Keratinocyte (primary cell): Measurements from ENCODE around the gene ETF1. TPM values are rescaled to one million over a fixed set of nuclear protein-coding genes. Genes with fewer than 3 reads are reported as not detected.
"Not testable (repeated sequence)": the region's sequence is repeated elsewhere in the genome, so short reads cannot be mapped to it uniquely, and the experiment has no call there.

Source experiments
- DNase-seq: peaks from one replicate; pipeline ENCODE4 v3.0.0-alpha.2; 2011; ENCODE audit warnings: low read depth, missing footprints, low spot score
- FAIRE-seq: peaks from 2 replicates; lab custom pipeline; 2011; peaks lifted over from hg19 to GRCh38; lab: Jason Lieb, UNC
- H2AFZ ChIP-seq: 2 replicates; pipeline ENCODE4 v1.6.0; 2012; ENCODE audit warnings: low read length, control low read depth, inconsistent platforms; ENCODE audit not compliant: control insufficient read depth
- H3K27ac ChIP-seq: 2 replicates; pipeline ENCODE4 v1.5.1; 2011; ENCODE audit warnings: low read length; ENCODE audit not compliant: control insufficient read depth, insufficient read depth
- H3K27me3 ChIP-seq: 3 replicates; pipeline ENCODE4 v1.6.0; 2011; ENCODE audit warnings: low read length; ENCODE audit not compliant: control insufficient read depth, insufficient read depth; ENCODE audit errors: extremely low read depth
- H3K36me3 ChIP-seq, 2 experiments: 2 replicates in 1 of 2; 3 replicates in 1 of 2; pipeline ENCODE4 v1.5.1; 2011; ENCODE audit warnings: low read length in 2 of 2, mild to moderate bottlenecking in 1 of 2; ENCODE audit not compliant: control insufficient read depth in 2 of 2, insufficient read depth in 2 of 2; ENCODE audit errors: extremely low read depth in 1 of 2
- H3K4me1 ChIP-seq: 3 replicates; pipeline ENCODE4 v1.5.1; 2011; ENCODE audit warnings: low read length; ENCODE audit not compliant: control insufficient read depth, insufficient read depth; ENCODE audit errors: extremely low read depth
- H3K4me2 ChIP-seq: 3 replicates; pipeline ENCODE4 v1.6.0; 2011; ENCODE audit warnings: low read depth, low read length; ENCODE audit not compliant: control insufficient read depth, insufficient read depth; ENCODE audit errors: extremely low read depth
- H3K4me3 ChIP-seq, 3 experiments: fragments of 200-600 bp in 1 of 3; sonication (generic) in 1 of 3; 2 replicates in 2 of 3; 3 replicates in 1 of 3; pipeline ENCODE4 v1.5.1; 2011 to 2016; ENCODE audit warnings: low read length in 3 of 3, mild to moderate bottlenecking in 3 of 3, control low read depth in 2 of 3, inconsistent platforms in 1 of 3, low read depth in 1 of 3, mixed read lengths in 1 of 3, mixed run types in 1 of 3, moderate library complexity in 1 of 3; ENCODE audit not compliant: control insufficient read depth in 2 of 3, insufficient read depth in 2 of 3; ENCODE audit errors: extremely low read depth in 1 of 3
- H3K79me2 ChIP-seq: 2 replicates; pipeline ENCODE4 v1.6.0; 2012; ENCODE audit warnings: low read length; ENCODE audit not compliant: control insufficient read depth, insufficient read depth
- H3K9ac ChIP-seq: 3 replicates; pipeline ENCODE4 v1.6.0; 2011; ENCODE audit warnings: low read length; ENCODE audit not compliant: control insufficient read depth, insufficient read depth; ENCODE audit errors: extremely low read depth
- H3K9me1 ChIP-seq: 3 replicates; pipeline ENCODE4 v1.6.0; 2011; ENCODE audit warnings: low read length; ENCODE audit not compliant: control insufficient read depth, insufficient read depth; ENCODE audit errors: extremely low read depth
- H3K9me3 ChIP-seq: 2 replicates; pipeline ENCODE4 v1.5.1; 2012; ENCODE audit warnings: low read depth, low read length; ENCODE audit not compliant: control insufficient read depth
- H4K20me1 ChIP-seq: 3 replicates; pipeline ENCODE4 v1.6.0; 2011; ENCODE audit warnings: low read length; ENCODE audit not compliant: control insufficient read depth, insufficient read depth; ENCODE audit errors: extremely low read depth
- EZH2 ChIP-seq: IDR thresholded peaks from one replicate; pipeline ENCODE4 v1.6.1; 2012; ENCODE audit warnings: inconsistent platforms, mild to moderate bottlenecking, low read length, moderate library complexity
- dilution Hi-C: fragments of 300-500 bp; cut with MboI; formaldehyde crosslinking; loops from one replicate; pipeline ENCODE4 v1.7.0; 2020; ENCODE audit warnings: low sequenced_read_pairs; ENCODE audit not compliant: extremely low pct_ligation_motif_present
- polyA plus RNA-seq, 5 experiments: library from polyadenylated mRNA; depleted of rRNA in 3 of 5; stranded (reverse) in 3 of 5; stranded (forward) in 1 of 5; unstranded in 1 of 5; fragments of >200 nt; gene quantifications; 1 replicate in 1 of 5; 2 replicates in 3 of 5; 3 replicates in 1 of 5; pipeline versions ENCODE4 v1.2.1 to v1.2.3, GENCODE V29; 2011 to 2012; ENCODE audit warnings: missing spikeins in 2 of 5, low read depth in 1 of 5, low replicate concordance in 1 of 5
- TF ChIP-seq, protein P1 (sequence below), 3 experiments: IDR thresholded peaks in 1 of 3; conservative IDR thresholded peaks in 1 of 3; optimal IDR thresholded peaks in 1 of 3; 2 replicates in 2 of 3; 3 replicates in 1 of 3; pipeline versions ENCODE3 to v1.5.1; 2011; ENCODE audit warnings: low read length in 3 of 3, mild to moderate bottlenecking in 3 of 3, moderate library complexity in 2 of 3, control low read depth in 1 of 3, inconsistent platforms in 1 of 3; ENCODE audit not compliant: insufficient read depth in 2 of 3; ENCODE audit errors: extremely low read depth in 1 of 3

The ETF1 gene
- polyA plus RNA-seq, 1 donor (not counting 4 experiments of a cell fraction or from before 2014, with no cell fraction given): 137 TPM

GRCh38 chr5:138476918-138477317 lies 66.1 kb downstream of the ETF1 start:
- DNase-seq: no peak
- FAIRE-seq: no peak

DNA sequence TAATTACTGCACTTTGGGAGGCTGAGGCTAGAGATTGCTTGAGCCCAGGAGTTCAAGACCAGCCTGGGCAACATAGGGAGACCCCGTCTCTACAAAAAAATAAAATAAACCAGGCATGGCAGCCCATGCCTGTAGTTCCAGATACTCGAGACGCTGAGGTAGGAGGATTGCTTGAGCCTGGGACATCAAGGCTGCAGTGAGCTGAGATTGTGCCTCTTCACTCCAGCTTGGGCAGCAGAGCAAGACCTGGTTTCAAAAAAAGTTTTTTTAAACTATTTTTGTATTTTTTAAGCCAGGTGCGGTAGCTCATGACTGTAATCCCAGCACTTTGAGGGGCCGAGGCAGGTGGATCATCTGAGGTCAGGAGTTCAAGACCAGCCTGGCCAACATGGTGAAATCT lies 69.9 kb downstream of the ETF1 start:
- H3K4me2 ChIP-seq, H3K27me3 ChIP-seq, H2AFZ ChIP-seq, H3K79me2 ChIP-seq, H3K4me3 ChIP-seq, dilution Hi-C loops, H3K9ac ChIP-seq, DNase-seq, H3K9me3 ChIP-seq, FAIRE-seq, H3K9me1 ChIP-seq, H3K27ac ChIP-seq, H3K36me3 ChIP-seq, H4K20me1 ChIP-seq: not testable (repeated sequence)
- peaks cover 29% of the 10 kb centered on the region for H3K4me1 ChIP-seq

More at GRCh38 chr5:138476918-138477317, 66.1 kb downstream of the ETF1 start:
- H3K4me1 ChIP-seq: peaks cover 18% of the 10 kb centered on the region
- H3K79me2 ChIP-seq: no peaks in the 10 kb centered on the region
- no peaks in the 10 kb centered on the region for H3K9me1 ChIP-seq
- TF ChIP-seq EZH2: no peak
- TF ChIP-seq, protein P1, sequence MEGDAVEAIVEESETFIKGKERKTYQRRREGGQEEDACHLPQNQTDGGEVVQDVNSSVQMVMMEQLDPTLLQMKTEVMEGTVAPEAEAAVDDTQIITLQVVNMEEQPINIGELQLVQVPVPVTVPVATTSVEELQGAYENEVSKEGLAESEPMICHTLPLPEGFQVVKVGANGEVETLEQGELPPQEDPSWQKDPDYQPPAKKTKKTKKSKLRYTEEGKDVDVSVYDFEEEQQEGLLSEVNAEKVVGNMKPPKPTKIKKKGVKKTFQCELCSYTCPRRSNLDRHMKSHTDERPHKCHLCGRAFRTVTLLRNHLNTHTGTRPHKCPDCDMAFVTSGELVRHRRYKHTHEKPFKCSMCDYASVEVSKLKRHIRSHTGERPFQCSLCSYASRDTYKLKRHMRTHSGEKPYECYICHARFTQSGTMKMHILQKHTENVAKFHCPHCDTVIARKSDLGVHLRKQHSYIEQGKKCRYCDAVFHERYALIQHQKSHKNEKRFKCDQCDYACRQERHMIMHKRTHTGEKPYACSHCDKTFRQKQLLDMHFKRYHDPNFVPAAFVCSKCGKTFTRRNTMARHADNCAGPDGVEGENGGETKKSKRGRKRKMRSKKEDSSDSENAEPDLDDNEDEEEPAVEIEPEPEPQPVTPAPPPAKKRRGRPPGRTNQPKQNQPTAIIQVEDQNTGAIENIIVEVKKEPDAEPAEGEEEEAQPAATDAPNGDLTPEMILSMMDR (optimal IDR thresholded peaks at IDR 0.05 in 1 of 3, IDR thresholded peaks at IDR 0.05 in 1 of 3, conservative IDR thresholded peaks at IDR 0.05 in 1 of 3; ENCODE audit: extremely low read depth in 1 of 3, insufficient read depth in 2 of 3, low read length in 3 of 3): no peak
- no peaks in the 10 kb centered on the region for H3K9me3 ChIP-seq
- H3K4me3 ChIP-seq: no peak overlapping the region
- no peaks in the 10 kb centered on the region for H4K20me1 ChIP-seq
- no peaks in the 10 kb centered on the region for H3K36me3 ChIP-seq
- peak overlapping the region; percentile 64 for H3K4me2 ChIP-seq
- no peaks in the 10 kb centered on the region for H3K27me3 ChIP-seq
- peak overlapping the region; percentile 3 for H3K27ac ChIP-seq
- no peak overlapping the region for H3K9ac ChIP-seq
- dilution Hi-C loops: no loop called here
- H2AFZ ChIP-seq: peak overlapping the region; percentile 76

DNA sequence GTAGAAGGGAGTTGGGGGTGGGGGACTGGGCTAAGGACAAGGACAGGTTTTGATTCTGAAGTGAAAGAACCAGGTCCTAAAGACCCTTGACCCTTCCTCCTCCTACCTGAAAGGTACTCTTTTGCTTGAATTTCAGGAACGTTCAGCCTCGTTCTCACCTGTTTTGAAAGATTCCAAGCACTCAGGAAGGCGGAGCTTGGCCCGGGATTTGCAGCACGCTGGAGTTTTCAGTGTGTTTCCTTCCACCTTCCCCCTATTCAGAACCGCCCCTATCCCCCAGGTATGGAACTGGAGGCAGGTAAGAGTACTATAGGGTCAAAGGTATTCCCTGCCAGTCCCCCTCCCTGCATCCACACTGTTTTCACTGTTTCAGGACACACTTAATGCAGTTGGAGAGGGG lies 70.7 kb downstream of the ETF1 start:
- H3K4me2 ChIP-seq: peak overlapping the region; percentile 23
- H3K4me1 ChIP-seq: peaks cover 28% of the 10 kb centered on the region
- no peaks in the 10 kb centered on the region for H3K27me3 ChIP-seq
- H3K79me2 ChIP-seq: no peaks in the 10 kb centered on the region
- FAIRE-seq: no peak
- dilution Hi-C loops: no loop called here
- peaks cover 2% of the 10 kb centered on the region for H4K20me1 ChIP-seq
- H2AFZ ChIP-seq: peak overlapping the region; percentile 76
- no peaks in the 10 kb centered on the region for H3K9me3 ChIP-seq
- no peak overlapping the region for H3K4me3 ChIP-seq
- no peak overlapping the region for H3K9ac ChIP-seq
- H3K9me1 ChIP-seq: no peaks in the 10 kb centered on the region
- TF ChIP-seq, protein P1 (optimal IDR thresholded peaks at IDR 0.05 in 1 of 3, IDR thresholded peaks at IDR 0.05 in 1 of 3, conservative IDR thresholded peaks at IDR 0.05 in 1 of 3; ENCODE audit: extremely low read depth in 1 of 3, insufficient read depth in 2 of 3, low read length in 3 of 3): no peak
- TF ChIP-seq EZH2: no peak
- H3K36me3 ChIP-seq: peaks cover 6 to 12% of the 10 kb centered on the region in 2 experiments
- H3K27ac ChIP-seq: no peak overlapping the region
- DNase-seq: no peak
